RWPE1 (cell line): Measurements from ENCODE around the gene STK32C.
"Not testable (repeated sequence)": the region's sequence is repeated elsewhere in the genome, so short reads cannot be mapped to it uniquely, and the experiment has no call there.

Experiments
- CTCF ChIA-PET: fragments of 350-600 bp; sonication (Branson Sonifier 250); formaldehyde crosslinking; extraction: SDS; loops from one replicate; lab custom pipeline; 2021; lab: Yijun Ruan, JAX
- POLR2A ChIA-PET: fragments of 400-600 bp; formaldehyde crosslinking; extraction: SDS; loops from one replicate; lab custom pipeline; 2020; ENCODE audit warnings: antibody characterized with exemption; ENCODE audit not compliant: low non-redundant PET; lab: Yijun Ruan, JAX
- DNase-seq: peaks from one replicate; pipeline ENCODE4 v3.0.0; 2012; ENCODE audit warnings: low spot score
- H3K27ac ChIP-seq: fragments of 450-650 bp; 2 replicates; pipeline ENCODE4 v1.5.1; 2017
- CTCF ChIP-seq: fragments of 450-650 bp; conservative IDR thresholded peaks from 2 replicates; pipeline ENCODE4 v1.5.1; 2017; ENCODE audit warnings: low read depth, mild to moderate bottlenecking

STK32C gene

GRCh38 chr10:132270721-132271457 is 36.9 kb downstream of the STK32C start:
- POLR2A ChIA-PET: no interaction called here
- CTCF ChIA-PET: no interaction called here
- no peak for TF ChIP-seq CTCF

GRCh38 chr10:132270256-132270655 is 37.5 kb downstream of the STK32C start:
- ChIA-PET CTCF (no interaction called here), POLR2A (no interaction called here)
- no peak overlapping the region for H3K27ac ChIP-seq
- no peak for DNase-seq
- TF ChIP-seq CTCF: no peak

More at GRCh38 chr10:132270721-132271457, 36.9 kb downstream of the STK32C start:
- no peak for DNase-seq
- no peak overlapping the region for H3K27ac ChIP-seq

- CTCF ChIA-PET: no interaction called here
- POLR2A ChIA-PET: no interaction called here
Observed at GRCh38 chr10:132269266-132270230, 38.2 kb downstream of the STK32C start.

GRCh38 chr10:132267916-132268315 is 39.8 kb downstream of the STK32C start:
- DNase-seq, CTCF ChIA-PET, POLR2A ChIA-PET: not testable (repeated sequence)

More at GRCh38 chr10:132269266-132270230, 38.2 kb downstream of the STK32C start:
- DNase-seq: no peak
- TF ChIP-seq CTCF: no peak
- H3K27ac ChIP-seq: no peak overlapping the region

GRCh38 chr10:132266594-132267161 is 41.1 kb downstream of the STK32C start:
- no peak for DNase-seq
- no peak for TF ChIP-seq CTCF
- no peak overlapping the region for H3K27ac ChIP-seq
- ChIA-PET CTCF (no interaction called here), POLR2A (no interaction called here)

More at GRCh38 chr10:132267916-132268315, 39.8 kb downstream of the STK32C start:
- H3K27ac ChIP-seq: not testable (repeated sequence)

- CTCF ChIA-PET: no interaction called here
- POLR2A ChIA-PET: no interaction called here
- no peak for DNase-seq
- TF ChIP-seq CTCF: no peak
- no peak overlapping the region for H3K27ac ChIP-seq
Observed at GRCh38 chr10:132265890-132266496, 41.8 kb downstream of the STK32C start.
